ENCODE results near the gene TMEM60.
A peak's percentile ranks its signal among the peaks of the same experiment; 100 is the strongest.
"Not testable (repeated sequence)": the region's sequence is repeated elsewhere in the genome, so short reads cannot be mapped to it uniquely, and the experiment has no call there.

Gene TMEM60

GRCh38 chr7:77798394-77799077, at the start of gene TMEM60, which contains the start of gene PHTF2:
TSS of gene TMEM60 (minus strand) at chr7:77798434. CDS start at chr7:77794373, 4,061 bp downstream.
TSS of gene PHTF2 (plus strand) at chr7:77798773.
- peak; percentile 98 for DNase-seq (ENCODE audit: low spot score)

- no peak for DNase-seq (ENCODE audit: low spot score)
Measured at GRCh38 chr7:77846317-77847092, 48.3 kb upstream of the TMEM60 start.

GRCh38 chr7:77843194-77843593, 45.0 kb upstream of the TMEM60 start:
- DNase-seq (ENCODE audit: low spot score), result no peak

GRCh38 chr7:77839919-77840318, 41.7 kb upstream of the TMEM60 start:
- no peak for DNase-seq (ENCODE audit: low spot score)

- DNase-seq (ENCODE audit: low spot score), result no peak
Measured at GRCh38 chr7:77838929-77839491, 40.8 kb upstream of the TMEM60 start.

- DNase-seq (ENCODE audit: low spot score), result no peak
Measured at GRCh38 chr7:77837966-77838365, 39.7 kb upstream of the TMEM60 start.

GRCh38 chr7:77837275-77837674, 39.0 kb upstream of the TMEM60 start:
- DNase-seq (ENCODE audit: low spot score), result no peak

- DNase-seq (ENCODE audit: low spot score), result not testable (repeated sequence)
Measured at GRCh38 chr7:77836425-77836824, 38.2 kb upstream of the TMEM60 start.

- peak; percentile 4 for DNase-seq (ENCODE audit: low spot score)
Measured at GRCh38 chr7:77833136-77833535, 34.9 kb upstream of the TMEM60 start.

- no peak for DNase-seq (ENCODE audit: low spot score)
Measured at GRCh38 chr7:77831953-77832352, 33.7 kb upstream of the TMEM60 start.

GRCh38 chr7:77831481-77831880, 33.2 kb upstream of the TMEM60 start:
- DNase-seq (ENCODE audit: low spot score), result no peak

GRCh38 chr7:77830649-77831355, 32.6 kb upstream of the TMEM60 start:
- DNase-seq (ENCODE audit: low spot score), result no peak

- no peak for DNase-seq (ENCODE audit: low spot score)
Measured at GRCh38 chr7:77827999-77828398, 29.8 kb upstream of the TMEM60 start.

- DNase-seq (ENCODE audit: low spot score), result no peak
Measured at GRCh38 chr7:77826300-77826699, 28.1 kb upstream of the TMEM60 start.

- no peak for DNase-seq (ENCODE audit: low spot score)
Measured at GRCh38 chr7:77825131-77825530, 26.9 kb upstream of the TMEM60 start.

- DNase-seq (ENCODE audit: low spot score), result no peak
Measured at GRCh38 chr7:77824636-77825035, 26.4 kb upstream of the TMEM60 start.

- DNase-seq (ENCODE audit: low spot score), result no peak
Measured at GRCh38 chr7:77823787-77824186, 25.6 kb upstream of the TMEM60 start.

- DNase-seq (ENCODE audit: low spot score), result no peak
Measured at GRCh38 chr7:77822269-77822668, 24.0 kb upstream of the TMEM60 start.

GRCh38 chr7:77820967-77821366, 22.7 kb upstream of the TMEM60 start:
- no peak for DNase-seq (ENCODE audit: low spot score)

GRCh38 chr7:77819021-77819420, 20.8 kb upstream of the TMEM60 start:
- no peak for DNase-seq (ENCODE audit: low spot score)

- no peak for DNase-seq (ENCODE audit: low spot score)
Measured at GRCh38 chr7:77813180-77813579, 14.9 kb upstream of the TMEM60 start.

- DNase-seq (ENCODE audit: low spot score), result peak; percentile 67
Measured at GRCh38 chr7:77812290-77812685, 14.1 kb upstream of the TMEM60 start.

All from AG08395 (cell line).